ENCODE measurements around the gene YPEL5.
A peak's percentile ranks its signal among the peaks of the same experiment; 100 is the strongest.

Gene YPEL5

DNA sequence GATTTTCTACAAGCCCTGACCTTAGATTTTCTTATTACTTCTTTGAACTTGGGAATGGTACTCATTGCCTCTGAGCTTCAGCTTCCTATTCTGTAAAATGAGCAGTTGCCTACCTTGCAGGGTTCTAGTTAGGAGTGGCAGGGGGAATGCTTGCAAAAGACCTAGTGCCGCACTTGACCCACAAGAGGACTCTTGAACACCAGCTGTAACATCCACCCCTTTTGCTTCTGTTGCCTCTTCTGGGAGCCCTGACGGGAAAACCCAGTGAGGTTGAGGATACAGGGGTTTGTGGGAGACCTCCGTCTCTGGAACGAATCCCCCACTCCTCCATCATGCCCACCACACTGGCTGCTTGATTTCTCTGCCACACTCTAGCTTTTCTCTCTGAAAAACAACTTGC is 57.5 kb downstream of the YPEL5 start:
- no peak overlapping the region for H3K4me3 ChIP-seq (ENCODE audit: low read length)
- TF ChIP-seq, protein P1, sequence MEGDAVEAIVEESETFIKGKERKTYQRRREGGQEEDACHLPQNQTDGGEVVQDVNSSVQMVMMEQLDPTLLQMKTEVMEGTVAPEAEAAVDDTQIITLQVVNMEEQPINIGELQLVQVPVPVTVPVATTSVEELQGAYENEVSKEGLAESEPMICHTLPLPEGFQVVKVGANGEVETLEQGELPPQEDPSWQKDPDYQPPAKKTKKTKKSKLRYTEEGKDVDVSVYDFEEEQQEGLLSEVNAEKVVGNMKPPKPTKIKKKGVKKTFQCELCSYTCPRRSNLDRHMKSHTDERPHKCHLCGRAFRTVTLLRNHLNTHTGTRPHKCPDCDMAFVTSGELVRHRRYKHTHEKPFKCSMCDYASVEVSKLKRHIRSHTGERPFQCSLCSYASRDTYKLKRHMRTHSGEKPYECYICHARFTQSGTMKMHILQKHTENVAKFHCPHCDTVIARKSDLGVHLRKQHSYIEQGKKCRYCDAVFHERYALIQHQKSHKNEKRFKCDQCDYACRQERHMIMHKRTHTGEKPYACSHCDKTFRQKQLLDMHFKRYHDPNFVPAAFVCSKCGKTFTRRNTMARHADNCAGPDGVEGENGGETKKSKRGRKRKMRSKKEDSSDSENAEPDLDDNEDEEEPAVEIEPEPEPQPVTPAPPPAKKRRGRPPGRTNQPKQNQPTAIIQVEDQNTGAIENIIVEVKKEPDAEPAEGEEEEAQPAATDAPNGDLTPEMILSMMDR (conservative IDR thresholded peaks at IDR 0.05; ENCODE audit: low read length) = no peak
- no peak for DNase-seq (ENCODE audit: low read depth)

DNA sequence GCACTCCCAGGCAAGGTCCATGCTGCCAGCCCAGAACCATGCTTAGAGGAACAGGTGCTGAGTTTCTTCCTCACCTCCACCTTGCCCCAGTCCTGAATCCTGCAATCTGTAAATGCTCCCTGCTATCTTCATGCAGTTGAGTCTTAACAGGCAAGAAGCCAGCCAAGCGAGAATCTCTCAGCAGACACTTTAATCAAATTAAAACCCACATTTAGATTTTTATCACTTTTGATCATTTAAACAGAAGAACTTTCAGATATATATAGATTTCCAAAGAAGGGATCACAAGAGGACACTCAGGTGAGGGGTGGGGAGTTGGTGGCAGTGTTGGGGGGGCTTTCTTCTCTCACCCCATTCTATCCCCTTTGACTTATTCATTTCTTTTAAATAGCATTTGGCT is 58.6 kb downstream of the YPEL5 start:
- DNase-seq (ENCODE audit: low read depth) = no peak
- H3K4me3 ChIP-seq (ENCODE audit: low read length) = no peak overlapping the region
- TF ChIP-seq, protein P1 (conservative IDR thresholded peaks at IDR 0.05; ENCODE audit: low read length) = no peak

DNA sequence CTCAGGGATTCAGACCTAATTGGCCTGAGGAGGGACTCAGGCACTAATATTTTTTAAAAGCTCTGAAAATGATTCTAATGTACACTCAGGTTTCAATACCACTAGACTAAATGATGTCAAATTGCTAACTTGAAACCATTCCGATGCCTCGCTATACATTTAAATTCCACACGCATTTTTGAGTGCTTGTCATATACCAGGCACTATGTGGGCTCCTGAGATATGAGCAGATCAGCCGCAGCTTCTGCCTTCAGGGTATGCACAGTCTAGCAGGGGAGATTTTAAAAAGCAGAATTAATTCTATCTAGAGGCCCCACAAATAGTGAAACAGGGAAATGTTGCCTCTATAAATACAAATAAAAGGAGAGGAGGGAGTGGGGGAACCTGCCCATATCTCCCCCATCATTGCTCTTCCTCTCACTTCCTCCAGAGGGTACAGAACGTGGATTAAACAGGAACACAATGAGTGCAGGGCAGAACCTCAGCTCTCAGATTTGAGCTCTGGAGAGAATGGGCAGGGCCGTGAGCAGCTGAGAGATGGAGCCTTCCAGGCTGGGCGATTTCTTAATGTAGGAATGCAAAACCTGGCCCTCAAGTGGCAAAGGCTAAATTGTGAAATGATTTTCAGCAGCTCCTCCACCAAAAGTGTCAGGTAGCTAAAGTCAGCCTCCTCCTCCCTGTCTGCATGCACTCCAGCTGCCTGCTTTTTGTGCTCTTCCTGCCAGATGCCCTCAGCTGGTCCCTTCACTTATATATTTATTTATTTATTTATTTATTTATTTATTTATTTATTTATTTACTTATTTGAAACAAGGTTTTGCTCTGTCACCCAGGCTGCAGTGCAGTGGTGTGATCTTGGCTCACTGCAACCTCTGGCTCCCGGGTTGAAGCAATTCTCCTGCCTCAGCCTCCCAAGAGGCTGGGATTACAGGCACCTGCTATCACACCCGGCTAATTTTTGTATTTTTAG is 59.9 kb downstream of the YPEL5 start:
- H3K4me3 ChIP-seq (ENCODE audit: low read length) = no peak overlapping the region
- DNase-seq (ENCODE audit: low read depth) = peak; percentile 37
- TF ChIP-seq, protein P1 (conservative IDR thresholded peaks at IDR 0.05; ENCODE audit: low read length) = 0 out of 2 replicates have a peak, but pooled peaks have one; percentile 19

DNA sequence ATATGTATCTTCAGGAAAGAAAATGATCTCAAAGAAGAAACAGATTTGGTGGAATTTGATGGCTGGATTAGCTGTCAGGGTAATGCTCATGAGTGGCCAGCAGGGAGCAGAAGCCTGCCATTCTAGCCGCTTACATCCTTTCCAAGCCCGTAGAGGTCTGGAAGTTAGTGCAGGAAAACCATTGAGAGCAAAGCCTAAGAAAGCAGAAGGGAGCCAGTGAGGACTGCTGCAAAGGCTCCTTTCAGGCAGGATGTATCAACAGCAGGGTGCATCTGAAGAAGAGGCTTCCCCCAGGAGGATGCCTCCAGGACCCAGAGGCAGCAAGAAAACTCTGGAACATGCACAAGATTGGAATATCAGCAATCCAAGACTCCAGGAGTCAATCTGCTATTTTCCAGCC is 61.6 kb downstream of the YPEL5 start:
- DNase-seq (ENCODE audit: low read depth) = peak; percentile 83
- TF ChIP-seq, protein P1 (conservative IDR thresholded peaks at IDR 0.05; ENCODE audit: low read length) = peak; percentile 98
- H3K4me3 ChIP-seq (ENCODE audit: low read length) = no peak overlapping the region

DNA sequence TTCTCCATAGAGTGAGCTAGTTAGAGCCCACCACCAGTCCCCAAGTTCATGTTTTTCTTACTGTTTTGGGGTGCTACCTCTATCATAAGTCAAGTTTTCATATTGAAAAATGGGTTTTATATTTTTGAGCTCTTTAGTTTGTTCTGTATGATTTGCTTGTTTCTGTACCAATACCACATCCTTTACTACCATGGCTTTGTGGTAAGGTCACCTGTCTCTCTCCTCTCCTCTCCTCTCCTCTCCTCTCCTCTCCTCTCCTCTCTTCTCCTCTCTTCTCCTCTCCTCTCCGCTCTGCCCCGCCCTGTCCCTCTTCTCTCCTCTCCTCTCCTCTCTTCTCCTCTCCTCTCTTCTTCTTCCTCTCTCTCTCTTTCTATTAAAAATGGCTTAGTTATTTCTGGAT is 62.4 kb downstream of the YPEL5 start:
- TF ChIP-seq, protein P1 (conservative IDR thresholded peaks at IDR 0.05; ENCODE audit: low read length) = no peak
- no peak for DNase-seq (ENCODE audit: low read depth)
- no peak overlapping the region for H3K4me3 ChIP-seq (ENCODE audit: low read length)
